Fibroblast of skin of right quadriceps (primary cell): ENCODE data around the gene CD320.
"Not testable (repeated sequence)": the region's sequence is repeated elsewhere in the genome, so short reads cannot be mapped to it uniquely, and the experiment has no call there.

ENCODE experiments used
- DNase-seq: peaks from one replicate; pipeline ENCODE4 v3.0.0-alpha.2; 2013

The CD320 gene

DNA sequence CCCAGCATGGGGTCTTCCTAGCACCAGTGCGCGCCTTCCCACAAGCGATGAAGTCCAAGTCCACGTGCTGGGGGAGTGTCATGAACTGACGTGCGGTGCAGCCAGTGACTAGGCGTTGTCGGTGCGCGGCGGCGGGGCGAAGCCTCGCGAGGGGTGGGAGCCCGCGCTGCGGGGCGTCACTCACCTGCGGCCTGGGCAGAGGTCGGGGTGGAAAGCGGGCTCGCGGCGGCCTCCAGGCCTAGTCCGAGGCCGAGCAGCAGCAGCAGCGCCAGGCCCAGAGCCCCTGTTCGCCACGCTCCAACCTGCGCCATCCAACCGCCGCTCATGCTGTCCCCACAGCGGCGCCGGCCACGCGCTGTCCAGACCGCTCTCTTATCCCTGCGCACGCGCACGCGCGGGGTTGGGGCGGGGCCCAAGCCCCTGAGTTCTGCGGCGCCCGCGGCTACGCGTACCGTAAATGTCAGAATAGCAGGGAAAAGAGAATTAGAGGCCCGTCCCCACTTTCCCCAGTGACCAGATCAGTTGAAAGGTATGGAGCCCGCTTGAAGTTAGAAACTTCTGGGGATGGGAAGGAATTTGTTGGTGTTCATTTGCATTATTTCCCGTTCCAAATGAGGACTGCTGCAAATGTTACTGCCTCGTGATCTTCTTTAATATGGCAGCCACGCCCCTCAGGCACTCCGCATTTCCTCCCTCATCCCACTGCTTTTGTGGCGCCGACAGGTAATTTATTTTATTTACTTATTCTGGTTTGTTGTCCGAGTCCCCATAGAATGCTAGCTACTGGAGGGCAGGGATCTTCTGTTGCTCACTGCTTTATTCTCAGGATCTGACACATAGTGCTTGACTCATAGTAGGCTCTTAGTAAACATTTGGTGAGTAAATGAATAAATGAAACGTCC lies at the start of gene CD320:
TSS of gene CD320 (minus strand) at position 394 of the 902 bp plus-strand sequence. CDS start at position 326, 68 bp downstream.
- peak; percentile 89 for DNase-seq

DNA sequence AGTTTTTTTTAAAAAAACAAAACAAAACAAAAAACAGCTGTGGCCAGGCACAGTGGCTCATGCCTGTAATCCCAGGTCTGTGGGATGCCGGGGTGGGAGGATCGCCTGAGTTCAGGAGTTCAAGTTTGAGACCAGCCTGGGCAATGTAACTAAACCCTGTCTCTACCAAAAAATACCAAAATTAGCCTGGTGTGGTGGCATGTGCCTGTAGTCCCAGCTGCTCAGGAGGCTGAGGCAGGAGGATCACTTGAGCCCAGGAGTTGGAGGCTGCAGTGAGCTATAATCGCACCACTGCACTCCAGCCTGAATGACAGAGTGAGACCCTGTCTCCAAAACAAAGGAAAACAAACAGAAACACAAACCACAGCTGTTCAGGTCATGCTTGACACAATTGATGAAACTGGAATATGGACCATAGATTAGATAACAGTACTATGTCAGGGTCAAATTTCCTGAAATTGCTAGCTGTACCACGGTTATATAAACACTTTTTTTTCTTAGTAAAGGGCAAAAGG lies 48.9 kb upstream of the CD320 start:
- DNase-seq: no peak

GRCh38 chr19:8355631-8356402 lies 47.7 kb upstream of the CD320 start:
- DNase-seq: peak; percentile 79

- DNase-seq: not testable (repeated sequence)
Measured at GRCh38 chr19:8352845-8353244, 44.7 kb upstream of the CD320 start.

DNA sequence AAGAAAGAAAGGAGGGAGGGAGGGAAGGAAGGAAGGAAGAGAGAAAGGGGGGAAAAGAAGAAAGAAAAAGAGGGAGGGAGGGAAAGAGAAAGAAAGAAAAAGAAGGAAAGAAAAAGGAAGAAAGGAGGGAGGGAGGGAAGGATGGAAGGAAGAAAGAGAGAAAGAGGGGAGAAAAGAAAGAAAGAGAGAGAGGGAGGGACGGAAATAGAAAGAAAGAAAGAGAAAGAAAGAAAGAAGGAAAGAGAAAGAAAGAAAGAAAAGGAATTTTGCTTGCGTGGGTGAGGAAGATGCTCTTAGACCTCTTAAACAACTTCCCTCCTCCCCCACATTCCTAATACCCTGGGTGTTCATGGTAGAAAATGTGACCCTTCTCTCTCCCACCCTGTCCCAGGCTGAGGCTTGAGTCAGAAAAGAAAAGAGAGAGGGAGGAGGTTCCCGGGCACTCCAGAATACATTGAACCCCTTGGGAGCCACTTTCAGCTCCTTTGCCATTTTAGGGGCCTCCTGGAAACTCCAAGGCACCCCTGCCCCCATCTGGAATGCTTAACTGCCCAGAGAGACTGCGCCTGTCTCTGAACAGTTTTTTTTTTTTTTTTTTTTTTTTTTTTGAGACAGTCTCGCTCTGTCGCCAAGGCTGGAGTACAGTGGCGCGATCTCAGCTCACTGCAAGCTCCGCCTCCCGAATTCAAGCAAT lies 44.1 kb upstream of the CD320 start:
- peak; percentile 50 for DNase-seq

GRCh38 chr19:8349629-8350372 lies 41.6 kb upstream of the CD320 start:
- not testable (repeated sequence) for DNase-seq

DNA sequence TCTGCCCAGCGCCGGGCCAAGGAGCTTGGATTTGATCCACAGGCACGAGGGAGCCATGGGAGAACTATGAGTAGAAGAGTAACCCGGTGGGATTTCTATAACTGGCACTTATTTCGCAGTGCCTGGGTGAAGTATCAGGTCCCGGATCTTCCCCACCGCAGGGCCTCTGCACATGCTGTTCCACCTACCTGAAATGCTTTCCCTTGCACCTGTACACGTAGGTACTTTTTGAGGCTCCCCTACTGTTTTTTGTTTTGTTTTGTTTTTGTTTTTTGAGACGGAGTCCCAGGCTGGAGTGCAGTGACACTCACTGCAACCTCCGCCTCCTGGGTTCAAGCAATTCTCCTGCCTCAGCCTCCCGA lies 35.3 kb upstream of the CD320 start:
- DNase-seq: no peak

DNA sequence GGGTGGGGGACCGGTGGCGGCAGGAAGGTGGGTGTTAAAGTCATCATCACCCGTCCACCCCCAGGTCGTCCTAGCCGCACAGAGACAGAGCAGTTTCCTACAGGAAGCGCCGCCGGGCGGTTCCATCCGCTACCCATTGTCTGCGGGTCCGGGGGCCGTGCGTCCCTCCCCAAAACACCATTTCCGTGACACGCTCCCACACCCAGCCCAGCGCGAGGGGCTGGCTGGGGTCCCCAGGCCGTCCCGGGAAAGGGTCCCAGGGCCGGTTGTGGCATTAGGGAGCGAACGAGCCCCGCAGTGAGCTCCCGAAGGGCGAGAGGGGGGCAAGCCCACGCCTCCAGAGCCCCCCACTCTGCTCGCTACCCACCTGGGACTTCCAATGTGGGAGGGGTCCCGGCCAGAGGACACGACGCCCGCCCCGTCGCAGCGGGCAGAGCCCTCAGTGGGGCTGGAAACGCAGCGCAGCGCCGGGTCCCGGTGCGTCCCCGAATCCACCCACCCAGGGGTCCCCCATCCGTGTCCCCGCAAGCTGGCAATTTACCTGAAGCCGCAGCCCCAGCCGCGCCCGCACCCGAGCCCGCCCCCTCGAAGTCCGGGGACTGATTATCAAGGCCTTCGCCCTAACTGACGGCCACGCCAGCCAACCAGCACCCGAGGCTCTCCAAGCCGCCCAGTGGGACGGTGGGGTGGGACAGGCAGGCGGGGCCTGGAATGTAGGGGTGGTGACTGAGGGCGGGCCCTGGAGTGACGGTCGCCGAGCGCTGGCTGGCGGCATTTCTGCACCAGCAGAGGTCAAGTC lies 34.7 kb upstream of the CD320 start, which contains the start of gene KANK3:
TSS of gene KANK3 (minus strand) at position 579 of the 799 bp plus-strand sequence. CDS start 5,434 bp downstream, outside the sequence.
- DNase-seq: peak; percentile 92

DNA sequence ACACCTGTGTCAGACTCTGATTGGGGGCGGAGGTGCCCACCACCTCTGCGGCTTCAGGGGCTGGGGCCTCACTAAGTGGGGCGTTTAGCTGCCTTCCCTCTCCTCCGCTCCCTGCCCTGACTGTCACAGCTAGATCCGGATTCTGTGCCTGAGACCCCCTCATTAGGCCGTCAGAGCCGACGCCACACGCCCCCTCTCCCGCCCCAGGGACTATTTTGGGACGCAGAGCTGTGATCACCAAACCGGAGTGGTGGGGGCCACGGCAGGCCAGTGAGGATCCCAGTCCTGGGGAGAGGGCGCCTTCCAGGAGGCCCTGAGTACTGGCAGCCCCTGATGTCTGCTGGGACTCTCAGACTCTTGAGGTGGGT lies 34.1 kb upstream of the CD320 start:
- no peak for DNase-seq

- not testable (repeated sequence) for DNase-seq
Measured at GRCh38 chr19:8341504-8341903, 33.3 kb upstream of the CD320 start.

- no peak for DNase-seq
Measured at GRCh38 chr19:8340341-8341096, 32.4 kb upstream of the CD320 start.

- no peak for DNase-seq
Measured at GRCh38 chr19:8338835-8339234, 30.7 kb upstream of the CD320 start.

- DNase-seq: no peak
Measured at GRCh38 chr19:8337728-8338127, 29.6 kb upstream of the CD320 start.

DNA sequence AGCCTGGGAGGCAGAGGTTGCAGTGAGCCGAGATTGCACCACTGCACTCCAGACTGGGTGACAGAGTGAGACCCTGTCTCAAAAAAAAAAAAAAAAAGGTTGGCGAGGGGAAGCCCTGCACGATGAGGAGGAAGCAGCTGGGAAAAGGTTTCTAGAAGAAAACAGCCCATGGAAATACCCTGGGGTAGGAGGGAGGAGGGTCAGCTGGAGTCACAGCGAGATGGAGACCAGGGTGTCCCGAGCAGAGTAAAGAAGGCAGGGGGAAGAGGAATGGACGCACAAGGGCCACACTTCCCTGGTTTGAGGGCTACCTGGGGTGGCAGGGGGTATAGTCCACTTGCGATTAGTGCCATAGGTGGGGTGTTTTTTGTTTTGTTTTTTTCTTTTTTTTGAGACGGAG lies 28.5 kb upstream of the CD320 start:
- no peak for DNase-seq

GRCh38 chr19:8336072-8336569 lies 28.0 kb upstream of the CD320 start:
- DNase-seq: no peak

GRCh38 chr19:8335343-8336071 lies 27.3 kb upstream of the CD320 start:
- no peak for DNase-seq

DNA sequence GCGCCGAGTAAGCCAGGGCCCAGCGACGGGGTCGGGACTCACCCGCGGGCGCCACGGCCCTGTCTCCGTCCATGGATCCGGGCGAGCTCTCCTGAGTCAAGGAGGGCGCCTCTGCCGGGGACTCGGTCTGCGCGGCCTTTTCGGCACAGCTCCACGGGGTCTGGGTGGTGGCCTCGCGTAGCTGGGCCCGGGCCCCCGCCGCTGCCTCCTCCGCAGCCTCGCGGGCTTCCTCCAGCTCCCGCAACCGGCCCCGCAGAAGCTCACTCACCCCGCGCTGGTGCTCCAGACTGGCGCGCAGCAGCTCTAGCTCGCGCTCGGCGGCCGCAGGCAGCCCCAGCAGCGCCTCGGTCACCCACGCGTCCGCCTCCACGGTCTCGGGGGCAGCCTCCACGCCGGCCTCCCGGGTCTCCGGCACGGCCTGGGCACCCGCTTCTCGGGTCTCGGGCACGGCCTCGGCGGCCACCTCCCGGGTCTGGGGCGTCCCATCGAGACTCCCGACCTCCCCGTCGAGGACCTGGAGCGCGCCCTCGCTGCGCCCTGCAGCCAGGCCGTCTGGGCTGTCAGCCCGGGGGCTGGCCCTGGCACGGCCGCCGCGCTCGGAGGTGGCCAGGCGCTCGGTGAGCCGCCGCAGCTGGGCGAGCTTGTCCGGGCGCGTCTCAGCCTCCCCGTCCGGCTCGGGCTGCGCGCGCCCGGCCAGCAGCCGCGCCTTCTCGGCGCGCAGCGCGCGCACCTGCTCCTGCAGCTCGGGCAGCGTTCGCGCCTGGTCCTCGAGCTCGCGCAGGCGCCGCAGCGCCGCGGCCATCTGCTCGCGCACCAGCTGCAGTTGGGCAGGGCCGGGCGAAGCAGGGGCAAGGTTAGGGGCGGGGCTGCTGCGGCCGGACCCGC lies 26.5 kb upstream of the CD320 start:
- peak; percentile 19 for DNase-seq

DNA sequence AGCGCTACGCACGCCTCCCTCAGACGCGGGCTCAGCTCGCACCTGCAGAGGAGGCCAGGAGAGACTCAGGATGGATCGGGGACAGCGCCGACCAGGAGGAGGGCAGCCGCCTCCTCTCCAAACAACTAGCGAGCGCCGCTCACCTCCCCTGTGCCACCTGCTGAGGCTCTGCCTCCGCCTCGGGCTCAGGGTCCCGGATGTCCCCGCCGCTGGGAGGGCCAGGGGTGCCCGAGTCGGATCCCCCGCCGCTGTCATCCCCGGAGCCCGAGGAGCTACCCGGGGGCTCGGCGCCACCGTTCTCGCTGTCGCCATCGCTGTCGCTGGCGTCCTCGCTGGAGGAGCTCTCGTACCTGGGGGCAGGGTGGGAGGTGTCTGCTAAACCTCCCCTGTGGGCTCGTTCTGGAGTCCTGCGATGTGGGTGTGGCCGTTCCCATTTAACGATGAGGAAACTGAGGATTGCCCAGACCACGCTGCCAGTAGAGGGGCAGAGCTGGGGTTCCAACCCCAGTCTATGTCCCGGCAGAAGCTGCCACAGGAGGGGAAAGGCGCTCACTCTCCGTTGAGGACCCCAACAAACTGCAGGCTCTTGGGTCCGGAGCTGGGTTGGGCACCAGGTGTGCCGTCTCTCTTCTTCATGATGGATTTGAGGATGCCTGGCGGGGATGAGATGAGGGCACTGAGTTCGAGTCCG lies 25.8 kb upstream of the CD320 start:
- no peak for DNase-seq
